NCI-H146 treated with DMSO at 0.1 percent for 48 hours (cell line): ENCODE results near the gene COX20.
"Not testable (repeated sequence)": the region's sequence is repeated elsewhere in the genome, so short reads cannot be mapped to it uniquely, and the experiment has no call there.

Source experiments
- DNase-seq: peaks from one replicate; lab custom pipeline; 2025; ENCODE audit not compliant: unreplicated experiment; lab: John Stamatoyannopoulos, UW

Gene COX20

GRCh38 chr1:244835276-244836134, at the start of gene COX20:
Gene COX20, plus strand, starts transcription at chr1:244835658. Its CDS starts 57 bp downstream, at chr1:244835715.
- peak; percentile 98 for DNase-seq

GRCh38 chr1:244788493-244789275, 46.8 kb upstream of the COX20 start:
- DNase-seq = no peak

GRCh38 chr1:244789276-244789580, 46.2 kb upstream of the COX20 start:
- DNase-seq = no peak

GRCh38 chr1:244789731-244790130, 45.7 kb upstream of the COX20 start:
- no peak for DNase-seq

- no peak for DNase-seq
Observed at GRCh38 chr1:244791061-244791460, 44.4 kb upstream of the COX20 start.

- no peak for DNase-seq
Observed at GRCh38 chr1:244792188-244792850, 43.1 kb upstream of the COX20 start.

GRCh38 chr1:244794071-244794470, 41.4 kb upstream of the COX20 start:
- DNase-seq = no peak

GRCh38 chr1:244794516-244794915, 40.9 kb upstream of the COX20 start:
- DNase-seq = not testable (repeated sequence)

- DNase-seq = peak; percentile 30
Observed at GRCh38 chr1:244796719-244797406, 38.6 kb upstream of the COX20 start.

- DNase-seq = no peak
Observed at GRCh38 chr1:244800821-244801220, 34.6 kb upstream of the COX20 start.

GRCh38 chr1:244801246-244801645, 34.2 kb upstream of the COX20 start:
- DNase-seq = no peak

- no peak for DNase-seq
Observed at GRCh38 chr1:244802041-244802440, 33.4 kb upstream of the COX20 start.

- no peak for DNase-seq
Observed at GRCh38 chr1:244802556-244803239, 32.8 kb upstream of the COX20 start.

- no peak for DNase-seq
Observed at GRCh38 chr1:244804841-244805240, 30.6 kb upstream of the COX20 start.

- no peak for DNase-seq
Observed at GRCh38 chr1:244807138-244807537, 28.3 kb upstream of the COX20 start.

- no peak for DNase-seq
Observed at GRCh38 chr1:244810221-244810620, 25.2 kb upstream of the COX20 start.

GRCh38 chr1:244813327-244813726, 22.1 kb upstream of the COX20 start:
- no peak for DNase-seq

- no peak for DNase-seq
Observed at GRCh38 chr1:244815600-244816099, 19.8 kb upstream of the COX20 start.

- DNase-seq = no peak
Observed at GRCh38 chr1:244817415-244817894, 18.0 kb upstream of the COX20 start.

GRCh38 chr1:244820131-244820530, 15.3 kb upstream of the COX20 start:
- DNase-seq = no peak
